GM21447 (cell line): ENCODE measurements around the gene EPB41L2.
"Not testable (repeated sequence)": the region's sequence is repeated elsewhere in the genome, so short reads cannot be mapped to it uniquely, and the experiment has no call there.

Experiments
- ATAC-seq: cut with Tn5 transposase; IDR thresholded peaks from one replicate; pipeline ENCODE4 v1.9.1; 2021; ENCODE audit not compliant: unreplicated experiment

EPB41L2 gene

DNA sequence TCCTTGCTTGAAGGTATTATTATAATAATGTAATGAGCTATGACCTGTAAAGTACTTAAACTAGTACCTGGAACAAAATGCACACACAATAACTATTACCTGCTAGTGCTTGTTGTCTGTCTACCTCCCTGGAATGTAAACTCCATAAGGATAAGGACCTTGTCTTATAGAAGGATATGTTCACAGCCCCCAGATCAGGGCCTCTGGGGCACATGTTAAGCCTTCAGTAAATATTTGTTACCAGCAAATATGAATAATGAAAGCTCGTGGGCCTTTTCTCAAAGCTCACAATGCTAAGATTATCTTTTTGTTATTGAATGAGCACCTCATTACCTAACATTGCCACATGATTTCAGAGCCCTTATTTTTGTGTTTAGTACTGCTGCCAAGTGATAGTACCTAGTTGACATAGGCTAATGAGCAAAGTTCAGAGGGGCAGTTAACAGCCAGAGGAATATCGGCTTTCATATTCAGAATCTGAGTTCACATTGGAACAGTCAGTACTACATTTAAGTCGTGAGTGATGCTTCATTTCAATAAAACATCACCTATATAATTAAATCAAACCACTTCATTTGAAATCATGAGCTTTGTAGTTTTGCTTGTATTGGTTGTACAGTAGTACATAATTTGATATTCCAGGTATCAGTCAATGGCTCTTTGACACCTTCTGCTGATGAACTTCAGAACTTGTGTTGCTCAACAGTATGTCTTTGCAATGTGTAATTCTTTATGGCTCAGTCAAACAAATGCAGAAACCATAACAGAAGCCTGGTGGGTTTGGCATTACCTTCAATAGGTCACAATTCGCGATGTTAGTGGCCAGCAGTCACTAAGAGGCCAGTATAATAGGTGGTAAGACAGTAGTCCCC lies 247.6 kb downstream of the EPB41L2 start:
- ATAC-seq, result no peak

DNA sequence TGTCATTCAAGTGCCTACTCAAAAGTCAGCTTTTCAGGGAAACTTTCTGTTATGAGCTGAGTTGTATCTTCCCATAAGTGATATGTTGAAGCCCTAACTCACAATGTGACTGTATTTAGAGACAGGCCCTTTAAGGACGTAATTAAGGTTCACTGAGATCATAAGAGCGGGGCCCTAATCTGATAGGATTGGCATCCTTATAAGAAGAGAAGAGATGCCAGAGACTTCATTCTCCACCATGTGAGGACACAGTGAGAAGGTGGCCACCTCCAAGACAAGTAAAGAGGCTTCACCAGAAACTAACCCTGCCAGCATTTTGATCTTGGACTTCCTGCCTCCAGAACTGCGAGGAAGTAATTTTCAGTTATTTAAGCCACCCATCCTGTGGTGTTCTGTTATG lies 248.5 kb downstream of the EPB41L2 start:
- ATAC-seq, result no peak

- no peak for ATAC-seq
These were observed 251.1 kb downstream of the EPB41L2 start for GRCh38 chr6:130811932-130812331.

GRCh38 chr6:130810307-130811030 lies 252.6 kb downstream of the EPB41L2 start:
- ATAC-seq, result no peak

- not testable (repeated sequence) for ATAC-seq
These were observed 261.7 kb downstream of the EPB41L2 start for GRCh38 chr6:130801368-130801767.

GRCh38 chr6:130797061-130797460 lies 266.0 kb downstream of the EPB41L2 start:
- no peak for ATAC-seq

GRCh38 chr6:130796313-130796905 lies 266.6 kb downstream of the EPB41L2 start:
- ATAC-seq, result no peak

GRCh38 chr6:130794738-130795137 lies 268.3 kb downstream of the EPB41L2 start:
- ATAC-seq, result no peak

GRCh38 chr6:130794010-130794697 lies 268.9 kb downstream of the EPB41L2 start:
- no peak for ATAC-seq
